CD4-positive, alpha-beta T cell treated with Interleukin-4 for 1 hour (primary cell): ENCODE data around the gene KLHDC7A.
"Not testable (repeated sequence)": the region's sequence is repeated elsewhere in the genome, so short reads cannot be mapped to it uniquely, and the experiment has no call there.

ENCODE experiments used
- DNase-seq, 2 donors: peaks; one replicate each; pipeline ENCODE4 v3.0.0-alpha.2; 2020 to 2022

KLHDC7A gene

DNA sequence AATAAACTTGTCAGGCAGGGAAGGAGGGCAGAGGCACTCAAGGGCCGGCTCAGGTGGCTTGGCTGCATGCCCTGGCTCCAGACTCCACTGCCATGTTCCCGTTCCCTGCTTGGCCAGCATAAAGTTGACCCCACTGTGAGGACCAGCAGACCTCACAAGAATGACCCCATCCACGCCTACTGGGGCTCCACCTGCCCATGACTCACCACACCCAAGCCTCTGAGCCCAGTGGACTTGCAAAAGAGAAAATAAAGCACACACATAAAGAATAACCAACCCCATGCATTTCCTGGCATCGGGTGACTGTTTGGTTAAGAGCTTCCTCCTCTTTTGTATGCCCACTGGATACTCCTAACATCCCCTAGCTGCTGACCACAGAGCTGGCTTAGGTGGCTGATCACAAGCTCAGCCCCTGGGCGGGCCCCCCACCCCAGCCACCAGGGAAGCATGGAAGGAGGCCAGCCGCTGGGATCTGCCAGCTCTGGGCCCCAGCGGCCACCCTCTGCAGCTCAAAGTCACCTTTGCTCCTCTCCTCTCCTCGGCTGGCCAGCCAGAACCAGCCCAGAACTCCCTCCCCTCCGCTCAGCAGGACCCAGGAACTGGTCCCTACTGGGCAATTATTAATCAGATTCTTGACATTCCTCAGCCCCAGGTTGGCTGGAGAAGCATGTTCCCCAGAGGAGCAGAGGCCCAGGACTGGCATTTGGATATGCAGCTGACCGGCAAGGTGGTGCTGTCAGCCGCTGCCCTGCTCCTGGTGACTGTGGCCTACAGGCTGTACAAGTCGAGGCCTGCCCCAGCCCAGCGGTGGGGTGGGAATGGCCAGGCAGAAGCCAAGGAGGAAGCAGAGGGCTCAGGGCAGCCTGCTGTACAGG is at the start of gene KLHDC7A:
Gene KLHDC7A, plus strand, starts transcription at position 616 of the 875 bp plus-strand sequence. Its CDS starts 52 bp downstream, at position 668.
- DNase-seq: no peak

DNA sequence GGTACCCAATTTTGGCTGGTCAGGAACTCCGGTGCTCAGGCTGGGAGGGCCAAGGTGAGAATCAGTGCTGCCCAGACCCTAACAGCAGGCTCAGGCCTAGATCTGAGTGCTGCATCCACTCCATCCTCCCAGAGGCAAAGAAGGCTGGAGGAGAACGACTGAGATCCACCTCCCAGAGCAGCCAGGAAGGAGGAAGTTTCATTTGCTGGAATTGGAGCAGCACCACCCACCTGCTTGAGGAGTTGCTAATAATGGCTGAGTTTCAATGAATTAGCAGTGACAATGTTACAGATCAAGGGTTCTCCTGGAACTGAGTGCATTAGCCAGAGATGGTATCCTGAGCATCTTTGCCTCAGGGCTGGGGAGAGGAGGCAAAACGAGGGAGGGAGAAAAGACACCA is 46.7 kb upstream of the KLHDC7A start:
- no peak for DNase-seq

DNA sequence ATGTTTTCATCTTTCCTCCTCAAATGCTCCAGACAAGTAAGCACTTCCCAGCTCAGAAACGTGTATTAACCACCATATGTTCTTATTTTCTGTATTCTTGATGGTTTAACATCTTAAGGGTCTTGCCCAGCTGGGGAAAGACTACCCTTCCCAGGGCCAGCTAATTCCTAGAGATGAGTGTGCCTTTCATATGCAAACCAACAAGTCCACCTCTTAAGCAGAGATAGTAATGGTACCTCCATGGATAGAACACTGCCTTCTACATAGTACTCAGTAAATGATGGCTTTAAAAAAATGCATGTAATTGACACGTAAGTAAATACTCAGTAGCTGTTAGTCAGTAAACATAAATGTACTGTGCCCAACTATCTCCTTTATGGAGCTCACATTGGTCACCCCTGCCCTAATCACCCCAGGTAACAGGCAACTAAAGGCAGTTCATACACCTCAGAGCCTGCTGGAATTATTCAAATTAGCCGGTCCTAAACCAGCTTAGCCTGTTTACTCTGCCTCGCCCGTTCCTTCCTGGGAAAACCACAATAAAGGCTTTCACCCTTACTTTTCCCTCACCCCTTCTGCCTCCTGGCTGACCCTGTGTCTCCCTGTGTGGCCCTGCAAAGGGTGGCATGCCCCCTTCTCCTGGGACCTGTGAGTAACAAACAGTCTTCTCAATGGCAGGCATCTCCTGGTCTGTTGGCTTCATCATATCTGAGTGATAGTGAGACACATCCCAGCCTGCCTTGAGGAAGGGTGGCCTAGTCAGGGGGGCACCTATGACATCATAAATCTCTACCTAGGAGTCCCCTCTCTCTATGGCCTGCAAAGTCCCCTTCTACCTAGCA is 40.1 kb upstream of the KLHDC7A start:
- DNase-seq: no peak

DNA sequence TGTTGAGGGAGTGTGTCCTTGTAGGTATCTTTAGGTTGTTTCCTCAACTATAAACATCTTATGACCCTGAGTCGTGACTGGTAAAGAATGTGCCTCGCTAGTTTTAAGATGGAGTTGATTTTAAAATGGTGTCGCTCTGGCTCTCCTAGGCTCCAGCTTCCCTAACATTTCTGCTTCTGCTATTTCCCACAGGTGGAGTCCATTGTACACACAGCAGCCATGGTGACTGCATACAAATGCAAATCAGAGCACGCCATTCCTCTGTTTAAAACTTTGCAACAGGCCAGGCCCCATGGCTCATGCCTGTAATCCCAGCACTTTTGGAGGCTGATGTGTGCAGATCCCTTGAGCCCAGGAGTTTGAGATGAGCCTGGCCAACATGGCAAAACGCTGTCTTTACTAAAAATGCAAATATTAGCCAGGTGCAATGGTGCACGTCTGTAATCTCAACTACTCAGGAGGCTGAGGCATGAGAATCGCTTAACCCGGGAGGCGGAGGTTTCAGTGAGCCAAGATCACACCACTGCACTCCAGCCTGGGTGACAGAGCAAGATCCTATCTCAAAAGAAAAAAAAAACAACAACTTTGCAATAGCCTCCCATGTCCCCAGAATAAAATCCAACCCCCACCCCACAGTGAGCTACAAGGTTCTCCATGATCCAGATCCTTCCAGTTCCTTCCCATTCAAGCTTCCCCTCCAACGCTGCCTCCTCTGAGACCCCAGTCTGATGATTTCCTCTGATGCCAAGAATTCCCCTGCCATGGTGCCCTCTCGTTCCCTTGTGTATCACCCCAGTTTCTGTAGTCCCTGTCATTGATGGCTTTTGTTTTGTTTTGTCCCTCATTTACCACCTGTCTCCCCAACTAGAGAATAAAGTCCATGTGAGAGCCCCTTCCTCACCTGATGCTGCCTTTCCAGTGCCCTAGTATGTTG is 36.9 kb upstream of the KLHDC7A start:
- DNase-seq: no peak

DNA sequence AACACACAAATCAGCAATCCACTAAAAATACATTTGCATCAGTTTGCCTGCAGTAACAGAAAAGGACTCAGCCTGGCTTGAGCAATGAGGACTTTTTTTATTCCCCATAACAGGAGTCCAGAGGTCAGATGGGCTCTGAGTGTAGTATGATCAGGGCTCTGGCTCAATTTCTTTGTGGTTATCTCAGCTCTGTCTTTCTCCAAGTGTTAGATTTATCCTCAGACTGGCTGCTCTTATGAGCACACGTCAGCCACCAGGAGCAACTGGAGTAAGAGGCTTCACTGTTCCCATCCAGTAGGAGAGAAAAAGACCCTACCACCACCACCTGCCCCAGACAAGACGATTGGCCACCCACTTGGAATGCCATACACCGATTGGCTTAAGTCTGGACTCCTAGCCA is 36.2 kb upstream of the KLHDC7A start:
- DNase-seq: no peak

DNA sequence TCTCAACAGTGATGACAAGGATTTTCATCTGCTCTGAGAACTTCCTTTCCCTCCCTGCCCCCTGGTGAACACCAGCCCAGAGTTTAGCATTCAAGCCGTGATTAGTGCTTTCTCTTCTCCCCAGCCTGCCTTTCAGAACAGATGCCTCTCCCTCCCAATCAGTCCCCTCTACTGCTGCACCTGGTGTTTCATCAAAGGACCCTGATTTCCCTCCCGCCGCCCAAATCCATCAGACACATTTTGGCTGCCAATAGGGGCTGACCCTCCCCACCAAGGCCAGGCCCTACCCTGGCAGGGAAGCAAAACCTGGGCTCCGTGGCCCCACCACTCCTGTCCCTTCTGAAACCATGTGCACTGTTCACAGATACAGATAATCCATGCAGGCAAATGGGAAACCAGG is 34.0 kb upstream of the KLHDC7A start:
- DNase-seq: no peak

DNA sequence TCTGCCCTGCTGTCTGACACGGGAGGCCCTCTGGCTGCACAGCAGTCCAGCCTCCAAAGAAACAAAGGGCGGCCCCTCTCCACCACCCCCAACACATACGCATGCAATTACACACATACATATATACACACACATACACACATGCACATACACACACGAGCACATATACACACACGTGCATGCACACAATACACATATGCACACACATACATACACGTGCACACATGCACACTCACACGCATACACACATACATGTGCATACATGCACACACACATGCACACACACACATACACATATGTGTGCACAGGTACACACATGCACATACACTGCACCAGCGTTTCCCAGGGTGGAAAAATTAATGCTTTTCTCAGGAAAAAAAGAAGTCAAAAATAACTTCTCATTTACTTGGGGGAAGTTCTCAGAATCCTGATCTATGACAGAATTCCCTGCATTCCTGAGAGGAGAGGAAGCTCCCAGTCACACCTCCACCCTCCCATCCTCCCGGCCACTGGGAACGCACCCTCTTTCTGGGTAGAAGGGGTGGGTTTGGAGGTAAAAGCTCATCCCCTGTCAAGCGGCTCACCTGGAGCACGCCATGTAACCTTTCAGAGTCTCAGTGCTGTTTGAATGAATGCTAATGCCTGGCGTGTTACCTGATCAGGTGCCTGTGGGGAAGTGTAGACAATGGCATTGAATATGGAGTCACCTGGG is 33.1 kb upstream of the KLHDC7A start:
- no peak for DNase-seq

DNA sequence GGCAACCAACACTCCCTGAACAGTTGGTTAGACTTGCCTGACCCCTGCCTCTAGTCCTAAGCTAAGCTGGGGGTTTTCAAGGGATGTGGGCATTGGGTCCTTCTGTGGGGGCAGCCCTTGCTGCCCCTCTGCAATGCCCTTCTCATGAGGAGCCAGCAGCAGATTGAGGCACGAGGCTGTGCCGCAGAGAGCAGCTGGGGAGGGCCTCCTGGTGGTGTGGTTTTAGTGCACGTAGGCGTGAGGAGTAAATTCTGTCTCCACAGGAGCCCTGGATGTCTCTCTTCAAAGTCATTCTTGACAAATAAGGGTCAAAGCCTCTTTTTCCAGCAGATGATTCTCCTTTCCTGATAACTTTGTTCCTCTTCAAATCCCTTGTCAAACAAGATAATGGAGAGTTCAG is 31.8 kb upstream of the KLHDC7A start:
- no peak for DNase-seq

DNA sequence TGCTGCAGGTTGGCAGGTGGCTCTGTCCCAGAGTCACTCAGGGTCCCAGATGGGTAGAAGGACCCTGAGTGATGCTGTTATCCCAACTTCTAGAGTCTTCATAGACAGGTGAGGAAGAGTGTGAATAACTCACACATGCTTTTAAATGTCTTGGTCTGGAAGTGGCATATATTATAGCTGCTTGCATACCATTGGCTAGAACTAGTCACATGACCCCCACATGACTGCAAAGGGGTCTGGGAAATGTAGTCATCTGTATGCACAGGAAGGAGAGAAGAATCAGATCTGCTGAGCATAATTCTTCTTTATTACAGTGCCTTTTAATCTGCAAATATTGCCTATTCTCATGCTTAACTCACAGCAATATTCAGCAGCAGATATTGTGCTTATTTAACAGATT is 28.2 kb upstream of the KLHDC7A start:
- peak in 1 of 2 donors; percentile 30 for DNase-seq

DNA sequence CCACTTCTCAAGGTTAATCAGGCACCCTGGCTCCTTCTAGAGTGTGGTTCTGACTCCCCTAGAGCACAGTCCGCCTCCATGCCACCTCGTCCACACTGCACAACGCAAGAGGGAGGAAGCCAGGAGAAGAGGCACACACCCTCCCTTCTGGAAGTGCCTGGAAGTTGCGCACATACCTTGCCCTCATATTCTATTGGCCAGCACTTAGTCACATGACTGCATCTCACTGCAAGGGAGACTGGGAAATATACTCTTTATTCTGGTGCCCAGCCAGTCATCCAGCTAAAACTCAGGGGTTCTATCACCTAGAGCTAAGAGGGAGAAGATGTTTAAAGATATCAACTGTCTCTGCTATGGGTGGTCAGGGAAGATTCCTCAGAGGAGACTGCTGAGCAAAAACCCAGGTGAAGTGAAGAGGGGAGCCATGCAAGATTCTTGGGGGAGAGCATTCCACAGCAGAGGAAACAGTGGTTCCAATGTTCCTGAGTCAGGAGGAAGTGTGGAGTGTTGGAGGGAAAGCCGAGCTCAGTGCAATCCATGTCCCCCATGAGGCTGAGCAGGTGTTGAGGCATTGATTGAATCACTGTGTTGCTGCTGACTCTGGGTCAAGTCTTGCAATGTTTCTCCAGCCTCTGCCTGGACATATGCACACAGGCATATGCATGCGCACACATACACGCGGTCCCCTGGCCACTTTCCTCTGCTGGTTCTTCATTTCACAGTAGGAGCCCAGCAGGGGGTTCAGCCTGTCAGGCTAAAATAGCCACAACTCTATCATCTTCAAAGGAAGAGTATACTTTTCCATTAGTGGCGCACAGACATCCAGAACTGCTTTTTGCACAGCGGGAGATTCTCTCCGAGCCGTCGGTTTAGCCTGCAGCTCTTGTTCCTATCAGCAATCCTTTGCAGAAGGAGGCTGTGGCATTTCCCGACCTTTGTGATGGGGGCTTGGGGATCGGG is 22.3 kb upstream of the KLHDC7A start:
- DNase-seq: no peak

DNA sequence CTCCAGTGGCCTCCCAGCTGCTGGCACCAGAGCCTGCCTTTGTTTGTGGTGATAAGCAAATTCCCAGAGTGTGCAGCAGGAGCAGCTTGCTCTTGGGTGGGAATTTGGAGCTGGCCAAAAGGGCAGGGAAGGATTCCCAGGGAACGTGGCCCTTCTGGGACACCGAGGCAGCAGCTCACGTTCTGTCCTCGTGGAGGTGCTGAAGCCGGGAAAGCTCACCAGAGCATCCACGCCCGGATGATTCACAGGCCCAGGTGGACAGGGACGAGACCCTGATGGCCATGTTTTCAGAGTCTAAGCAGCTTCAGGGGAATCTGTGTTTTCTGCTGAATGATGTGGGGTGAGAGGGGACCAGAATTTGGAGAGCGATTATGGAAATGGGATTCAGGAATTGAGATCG is 19.1 kb upstream of the KLHDC7A start:
- no peak for DNase-seq

DNA sequence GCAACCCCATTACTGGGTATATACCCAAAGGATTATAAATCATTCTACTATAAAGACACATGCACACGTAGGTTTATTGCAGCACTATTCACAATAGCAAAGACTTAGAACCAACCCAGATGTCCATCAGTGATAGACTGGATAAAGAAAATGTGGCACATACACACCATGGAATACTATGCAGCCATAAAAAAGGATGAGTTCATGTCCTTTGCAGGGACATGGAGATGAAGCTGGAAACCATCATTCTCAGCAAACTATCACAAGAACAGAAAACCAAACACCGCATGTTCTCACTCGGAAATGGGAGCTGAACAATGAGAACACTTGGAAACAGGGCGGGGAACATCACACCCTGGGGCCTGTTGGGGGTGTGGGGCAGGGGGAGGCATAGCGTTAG is 18.2 kb upstream of the KLHDC7A start:
- not testable (repeated sequence) for DNase-seq

DNA sequence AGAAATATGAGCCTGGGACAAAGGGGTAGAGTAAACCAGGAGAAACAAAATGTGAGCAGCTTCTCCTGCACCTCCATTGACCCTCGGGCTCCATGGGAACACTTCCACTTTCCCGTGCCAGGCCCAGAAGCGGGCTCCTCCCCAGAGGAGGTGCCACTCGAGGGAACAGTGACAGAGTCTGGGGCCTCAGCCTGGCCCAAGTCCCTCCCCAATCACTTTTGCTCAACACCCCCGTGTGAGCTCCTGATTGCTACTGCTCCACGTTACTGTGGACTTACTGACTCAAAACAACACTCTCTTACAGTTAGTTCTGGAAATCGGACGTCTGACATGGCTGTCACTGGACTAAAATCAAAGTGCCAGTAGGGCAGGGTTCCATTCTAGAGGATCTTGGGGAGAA is 17.7 kb upstream of the KLHDC7A start:
- no peak for DNase-seq

DNA sequence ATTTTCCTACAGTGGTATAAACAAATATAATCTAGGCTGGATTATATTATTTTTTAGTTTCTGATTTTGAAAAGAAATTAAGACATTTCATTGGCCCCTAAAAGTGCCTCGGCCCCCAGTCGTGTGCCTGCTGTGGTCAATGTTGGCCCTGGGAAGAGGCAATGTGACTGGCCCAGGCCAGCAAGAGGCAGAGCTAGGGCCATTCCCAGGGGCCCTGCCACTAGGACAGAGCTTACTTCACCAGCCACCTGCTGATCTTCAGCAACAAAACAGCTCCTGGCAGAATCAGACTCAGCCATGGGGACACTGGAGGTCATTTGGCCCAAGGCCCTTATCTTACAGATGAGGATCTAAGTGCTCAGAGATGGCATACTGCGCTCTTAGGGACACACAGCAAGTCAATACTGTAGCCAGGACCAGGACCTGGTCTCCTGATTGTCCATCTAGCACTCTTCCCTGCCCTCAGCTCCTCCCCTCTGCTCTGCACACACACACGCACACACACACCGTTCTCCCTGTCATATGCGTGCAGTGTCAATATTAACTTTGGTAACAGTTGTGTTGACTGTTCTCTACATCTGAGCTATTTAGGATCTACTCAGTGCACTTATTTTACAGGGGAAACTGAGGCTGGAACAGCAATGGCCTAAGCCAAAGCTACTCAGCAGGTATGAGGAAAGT is 16.6 kb upstream of the KLHDC7A start:
- no peak for DNase-seq

DNA sequence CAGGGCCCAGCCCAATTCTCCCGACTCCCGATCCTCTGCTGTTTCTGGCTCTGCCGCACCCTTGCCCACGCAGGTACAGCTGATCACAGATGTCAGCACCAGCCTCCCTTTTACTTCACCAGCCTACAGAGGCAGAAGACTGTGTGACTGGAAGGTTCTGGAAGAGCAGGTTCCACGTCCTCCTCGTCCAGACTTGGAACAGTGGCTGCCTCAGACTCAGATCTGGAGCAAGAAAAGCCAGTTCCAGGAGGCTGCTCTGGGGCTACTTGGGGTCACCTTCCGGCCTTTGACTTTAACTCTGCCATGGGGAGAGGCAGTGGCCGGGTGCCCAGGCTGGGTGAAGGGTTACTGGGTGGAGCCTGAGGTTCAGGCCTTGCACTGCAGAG is 16.1 kb upstream of the KLHDC7A start:
- no peak for DNase-seq

DNA sequence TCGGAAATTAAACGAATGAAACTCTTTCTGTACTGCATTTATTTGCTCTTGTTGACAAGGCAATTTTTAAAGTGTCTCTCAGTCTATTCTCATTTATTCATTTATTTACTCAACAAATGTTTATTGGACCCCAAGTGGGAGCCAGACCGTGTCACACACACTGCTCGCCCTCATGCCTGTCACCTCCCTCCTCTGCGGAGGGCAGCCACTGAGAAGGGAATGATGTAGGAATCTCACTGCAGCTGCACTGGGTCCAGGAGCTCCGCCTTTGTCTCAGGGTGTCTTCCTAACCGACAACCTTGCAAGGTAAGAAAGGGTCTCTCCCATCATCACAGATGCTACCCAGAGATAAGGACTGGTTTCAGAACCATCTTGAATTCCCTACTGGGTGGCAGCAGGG is 14.1 kb upstream of the KLHDC7A start:
- DNase-seq: no peak

DNA sequence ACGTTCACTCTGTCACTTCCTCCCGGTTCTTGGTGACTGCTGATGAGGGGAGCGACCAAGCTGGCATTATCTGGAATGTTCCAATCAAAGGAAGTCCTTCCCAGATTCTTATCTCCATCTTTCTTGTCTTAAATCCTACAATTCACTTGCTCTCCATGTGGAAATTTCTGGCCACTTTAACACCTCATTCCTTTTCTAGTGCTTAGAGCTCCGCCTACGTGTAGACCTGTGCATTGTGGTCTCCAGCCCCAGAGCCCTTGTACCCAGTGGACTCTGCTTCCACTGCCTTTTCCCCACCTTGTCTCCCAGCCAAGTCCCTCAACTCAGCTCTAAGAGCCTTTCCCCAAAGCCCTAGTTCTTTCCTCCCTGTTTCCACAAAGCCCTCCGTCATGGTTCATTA is 12.2 kb upstream of the KLHDC7A start:
- DNase-seq: no peak

DNA sequence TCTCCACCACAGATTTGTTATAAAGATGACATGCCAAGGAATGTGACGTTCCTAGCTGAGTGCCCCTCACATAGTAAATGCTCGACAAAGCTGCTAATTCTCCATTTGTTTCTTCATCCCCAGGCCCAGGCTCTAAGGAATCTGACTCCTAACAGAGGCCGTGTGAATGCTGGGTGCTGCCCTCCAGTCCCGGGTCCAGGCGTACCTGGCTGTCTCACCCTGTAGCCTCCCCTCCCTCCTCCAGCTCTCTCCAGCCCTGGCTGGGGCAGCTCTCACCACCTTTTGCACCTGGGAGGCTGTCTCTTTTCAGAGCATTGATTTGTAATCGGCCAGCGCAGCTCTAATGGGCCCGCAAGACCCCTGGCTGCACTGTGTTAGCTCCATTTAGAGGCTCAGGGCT is 11.2 kb upstream of the KLHDC7A start:
- no peak for DNase-seq

DNA sequence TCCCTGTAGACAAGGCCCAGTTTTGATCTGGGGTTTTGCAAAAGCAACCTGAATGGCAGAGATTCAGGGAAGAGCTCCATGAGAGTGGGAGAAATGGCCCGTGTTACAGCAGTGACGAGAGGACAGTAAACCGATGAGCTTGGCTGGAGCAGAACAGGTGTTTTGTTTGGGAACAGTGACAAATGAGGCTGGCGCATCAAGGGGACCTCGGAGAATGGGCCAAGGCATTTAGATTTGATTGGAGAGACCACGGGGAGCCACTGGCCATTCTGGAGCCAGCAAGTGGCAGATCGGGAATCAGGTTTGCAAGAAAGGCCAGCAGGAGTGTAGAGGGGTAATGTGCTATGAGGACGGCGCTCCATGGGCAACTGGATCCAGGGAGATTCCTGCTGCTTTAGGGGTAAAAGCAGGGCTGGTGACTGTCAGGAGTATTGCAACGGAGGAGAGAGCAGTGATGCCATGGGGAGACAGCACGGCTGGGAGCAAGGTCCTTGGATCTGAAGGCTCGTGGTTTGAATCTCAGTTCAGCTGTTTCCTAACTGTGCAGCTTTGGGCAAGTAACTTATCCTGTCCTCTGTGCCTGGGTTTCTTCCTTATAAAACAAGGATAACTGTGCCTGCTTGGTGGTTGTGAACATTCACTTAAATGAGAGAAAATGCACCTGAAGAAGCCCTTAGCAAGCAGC is 9.9 kb upstream of the KLHDC7A start:
- no peak for DNase-seq
